Fibroblast of lung (primary cell): ENCODE results near the gene POP5. TPM values are rescaled to one million over a fixed set of nuclear protein-coding genes. Genes with fewer than 3 reads are reported as not detected.

Experiments used
- DNase-seq, 2 donors: peaks; one replicate each; pipeline versions ENCODE4 v3.0.0 to v3.0.0-alpha.2; 2010; ENCODE audit warnings: low read depth in 2 of 2
- H2AFZ ChIP-seq: 2 replicates; pipeline ENCODE4 v1.5.1; 2012; ENCODE audit warnings: low read length, control low read depth, inconsistent platforms
- H3K27ac ChIP-seq: 2 replicates; pipeline ENCODE4 v1.5.1; 2011; ENCODE audit warnings: low read length, control low read depth; ENCODE audit not compliant: insufficient read depth
- H3K27me3 ChIP-seq: 2 replicates; pipeline ENCODE4 v1.5.1; 2011; ENCODE audit warnings: mild to moderate bottlenecking, low read length; ENCODE audit not compliant: control insufficient read depth, insufficient read depth
- H3K36me3 ChIP-seq: 2 replicates; pipeline ENCODE4 v1.5.1; 2011; ENCODE audit warnings: low read length; ENCODE audit not compliant: control insufficient read depth, insufficient read depth
- H3K4me1 ChIP-seq: 2 replicates; pipeline ENCODE4 v1.5.1; 2011; ENCODE audit warnings: low read length; ENCODE audit not compliant: control insufficient read depth, insufficient read depth; ENCODE audit errors: extremely low read depth
- H3K4me2 ChIP-seq: 2 replicates; pipeline ENCODE4 v1.5.1; 2011; ENCODE audit warnings: low read length, control low read depth; ENCODE audit not compliant: insufficient read depth; ENCODE audit errors: extremely low read depth
- H3K4me3 ChIP-seq, 4 experiments: fragments of 200-600 bp in 1 of 4; sonication (generic) in 1 of 4; replicated peaks in 1 of 4; 2 replicates each; pipeline ENCODE4 v1.5.1; 2011 to 2016; ENCODE audit warnings: low read length in 4 of 4, low read depth in 3 of 4, mild to moderate bottlenecking in 3 of 4, control low read depth in 2 of 4, inconsistent platforms in 1 of 4, mixed read lengths in 1 of 4; ENCODE audit not compliant: insufficient read depth in 1 of 4; ENCODE audit errors: control extremely low read depth in 1 of 4
- H3K79me2 ChIP-seq: 2 replicates; pipeline ENCODE4 v1.5.1; 2012; ENCODE audit warnings: mild to moderate bottlenecking, low read length, inconsistent platforms; ENCODE audit not compliant: control insufficient read depth, insufficient read depth
- H3K9ac ChIP-seq: 2 replicates; pipeline ENCODE4 v1.5.1; 2011; ENCODE audit warnings: mild to moderate bottlenecking, low read length, control low read depth; ENCODE audit not compliant: insufficient read depth
- H3K9me3 ChIP-seq: 2 replicates; pipeline ENCODE4 v1.5.1; 2012; ENCODE audit warnings: low read depth, low read length; ENCODE audit not compliant: control insufficient read depth, insufficient read depth
- H4K20me1 ChIP-seq: 2 replicates; pipeline ENCODE4 v1.5.1; 2011; ENCODE audit warnings: low read length; ENCODE audit not compliant: control insufficient read depth, insufficient read depth; ENCODE audit errors: extremely low read depth
- EZH2 ChIP-seq: IDR thresholded peaks from 2 replicates; pipeline ENCODE4 v1.5.1; 2012; ENCODE audit warnings: low read length, control low read depth, mild to moderate bottlenecking; ENCODE audit errors: missing control alignments
- polyA plus RNA-seq, 2 donors: library from polyadenylated mRNA; depleted of rRNA in 1 of 2; stranded (reverse) in 1 of 2; unstranded in 1 of 2; fragments of >200 nt; gene quantifications; 2 replicates each; pipeline ENCODE4 v1.2.1, GENCODE V29; 2011 to 2012; ENCODE audit warnings: missing spikeins in 1 of 2
- total RNA-seq: library from RNA; depleted of rRNA; stranded (reverse); fragments of >200 nt; gene quantifications from 2 replicates; pipeline ENCODE4 v1.2.1, GENCODE V29; 2014
- TF ChIP-seq, protein P1 (sequence below), 2 donors: IDR thresholded peaks in 1 of 2; conservative IDR thresholded peaks in 1 of 2; 1 replicate in 1 of 2; 2 replicates in 1 of 2; pipeline ENCODE4 v1.5.1; 2011 to 2012; ENCODE audit warnings: low read length in 2 of 2, control low read depth in 1 of 2, inconsistent platforms in 1 of 2, low read depth in 1 of 2, mild to moderate bottlenecking in 1 of 2

Gene POP5
- total and polyA plus RNA-seq, 2 donors (not counting 1 experiment from before 2014, with no cell fraction given) = 28.6 to 50.3 TPM

DNA sequence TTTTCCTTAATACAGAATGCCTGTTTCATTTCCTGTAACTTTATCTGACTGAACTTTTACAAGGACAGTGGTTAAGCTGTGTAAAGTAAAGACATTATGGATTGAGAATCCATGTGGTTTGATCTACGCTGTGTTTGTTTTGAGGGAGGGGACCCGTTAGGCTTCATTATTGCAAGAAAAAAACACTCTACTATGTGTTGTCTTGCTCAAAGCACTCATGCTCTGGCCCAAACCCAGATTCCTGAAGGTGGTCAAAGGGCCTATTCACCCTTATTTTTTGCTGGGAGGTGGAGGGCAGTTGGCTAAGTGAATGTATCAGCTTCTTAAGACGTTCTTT lies 35.2 kb downstream of the POP5 start:
- peaks cover 2% of the 10 kb centered on the region for H3K4me1 ChIP-seq
- DNase-seq = no peak
- TF ChIP-seq, protein P1, sequence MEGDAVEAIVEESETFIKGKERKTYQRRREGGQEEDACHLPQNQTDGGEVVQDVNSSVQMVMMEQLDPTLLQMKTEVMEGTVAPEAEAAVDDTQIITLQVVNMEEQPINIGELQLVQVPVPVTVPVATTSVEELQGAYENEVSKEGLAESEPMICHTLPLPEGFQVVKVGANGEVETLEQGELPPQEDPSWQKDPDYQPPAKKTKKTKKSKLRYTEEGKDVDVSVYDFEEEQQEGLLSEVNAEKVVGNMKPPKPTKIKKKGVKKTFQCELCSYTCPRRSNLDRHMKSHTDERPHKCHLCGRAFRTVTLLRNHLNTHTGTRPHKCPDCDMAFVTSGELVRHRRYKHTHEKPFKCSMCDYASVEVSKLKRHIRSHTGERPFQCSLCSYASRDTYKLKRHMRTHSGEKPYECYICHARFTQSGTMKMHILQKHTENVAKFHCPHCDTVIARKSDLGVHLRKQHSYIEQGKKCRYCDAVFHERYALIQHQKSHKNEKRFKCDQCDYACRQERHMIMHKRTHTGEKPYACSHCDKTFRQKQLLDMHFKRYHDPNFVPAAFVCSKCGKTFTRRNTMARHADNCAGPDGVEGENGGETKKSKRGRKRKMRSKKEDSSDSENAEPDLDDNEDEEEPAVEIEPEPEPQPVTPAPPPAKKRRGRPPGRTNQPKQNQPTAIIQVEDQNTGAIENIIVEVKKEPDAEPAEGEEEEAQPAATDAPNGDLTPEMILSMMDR (conservative IDR thresholded peaks at IDR 0.05 in 1 of 2, IDR thresholded peaks at IDR 0.05 in 1 of 2; ENCODE audit: low read depth in 1 of 2, low read length in 2 of 2) = no peak
- TF ChIP-seq EZH2 = no peak
- peaks cover 73% of the 10 kb centered on the region for H3K79me2 ChIP-seq
- H3K4me3 ChIP-seq = no peak overlapping the region
- H3K9me3 ChIP-seq = no peaks in the 10 kb centered on the region
- H3K9ac ChIP-seq = no peak overlapping the region
- H4K20me1 ChIP-seq = no peaks in the 10 kb centered on the region
- H3K36me3 ChIP-seq = peaks cover 9% of the 10 kb centered on the region
- H2AFZ ChIP-seq = no peak overlapping the region
- no peaks in the 10 kb centered on the region for H3K27me3 ChIP-seq
- no peak overlapping the region for H3K27ac ChIP-seq
- no peak overlapping the region for H3K4me2 ChIP-seq

DNA sequence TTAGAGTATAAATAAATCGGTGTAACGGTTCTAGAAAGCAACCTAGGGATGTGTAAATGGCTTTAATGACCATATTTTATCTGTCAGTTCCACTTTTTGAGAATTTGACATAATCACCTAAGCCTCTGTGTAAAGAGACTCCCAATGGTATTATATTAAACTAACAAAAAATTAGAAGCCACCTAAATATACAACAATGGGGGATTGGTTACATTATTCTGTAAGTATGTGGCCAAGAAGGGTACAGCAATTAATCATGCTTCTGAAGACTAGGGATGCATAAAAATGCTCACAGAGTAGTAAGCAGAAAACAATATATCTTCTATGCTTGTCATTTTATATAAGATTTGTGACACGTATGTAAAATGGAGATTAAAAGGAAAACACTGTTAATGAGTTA lies 36.5 kb downstream of the POP5 start:
- DNase-seq = no peak
- Histone ChIP-seq H3K9me3 (no peaks in the 10 kb centered on the region), H3K9ac (no peak overlapping the region), H3K4me2 (no peak overlapping the region), H3K36me3 (peaks cover 9% of the 10 kb centered on the region), H4K20me1 (no peaks in the 10 kb centered on the region), H3K79me2 (peaks cover 80% of the 10 kb centered on the region), H2AFZ (no peak overlapping the region), H3K4me3 (no peak overlapping the region), H3K27ac (no peak overlapping the region), H3K4me1 (peaks cover 3% of the 10 kb centered on the region), H3K27me3 (no peaks in the 10 kb centered on the region)
- TF ChIP-seq, protein P1 (conservative IDR thresholded peaks at IDR 0.05 in 1 of 2, IDR thresholded peaks at IDR 0.05 in 1 of 2; ENCODE audit: low read depth in 1 of 2, low read length in 2 of 2) = no peak

DNA sequence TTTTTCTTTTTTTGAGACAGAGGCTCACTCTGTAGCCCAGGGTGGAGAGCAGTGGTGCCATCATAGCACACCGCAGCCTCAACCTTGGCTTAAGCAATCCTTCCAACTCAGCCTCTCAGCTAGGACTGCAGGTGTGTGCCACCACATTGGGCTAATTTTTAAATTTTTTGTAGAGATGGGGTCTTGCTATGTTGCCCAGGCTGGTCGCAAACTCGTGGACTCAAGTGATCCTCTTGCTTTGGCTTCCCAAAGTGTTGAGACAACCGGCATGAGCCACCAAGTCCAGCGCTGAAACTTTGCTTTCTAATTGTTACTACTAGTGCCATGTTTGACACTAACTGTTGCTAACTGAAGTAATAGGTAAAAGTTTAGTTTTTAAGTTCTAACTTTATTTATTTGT lies 39.0 kb downstream of the POP5 start:
- peaks cover 84% of the 10 kb centered on the region for H3K79me2 ChIP-seq
- H3K4me3 ChIP-seq = no peak overlapping the region
- H4K20me1 ChIP-seq = peaks cover 4% of the 10 kb centered on the region
- H3K4me2 ChIP-seq = no peak overlapping the region
- TF ChIP-seq, protein P1 (conservative IDR thresholded peaks at IDR 0.05 in 1 of 2, IDR thresholded peaks at IDR 0.05 in 1 of 2; ENCODE audit: low read depth in 1 of 2, low read length in 2 of 2) = no peak
- TF ChIP-seq EZH2 = no peak
- peaks cover 4% of the 10 kb centered on the region for H3K36me3 ChIP-seq
- no peaks in the 10 kb centered on the region for H3K9me3 ChIP-seq
- DNase-seq = no peak
- peaks cover 12% of the 10 kb centered on the region for H3K4me1 ChIP-seq
- H3K27ac ChIP-seq = no peak overlapping the region
- no peaks in the 10 kb centered on the region for H3K27me3 ChIP-seq
- no peak overlapping the region for H3K9ac ChIP-seq
- H2AFZ ChIP-seq = no peak overlapping the region
